GM19463 (cell line): Measurements from ENCODE around the gene PRKCE.
A peak's percentile ranks its signal among the peaks of the same experiment; 100 is the strongest.
"Not testable (repeated sequence)": the region's sequence is repeated elsewhere in the genome, so short reads cannot be mapped to it uniquely, and the experiment has no call there.

Experiments used
- ATAC-seq: cut with Tn5 transposase; IDR thresholded peaks from one replicate; pipeline ENCODE4 v1.9.1; 2021; ENCODE audit warnings: mild to moderate bottlenecking, moderate library complexity; ENCODE audit not compliant: unreplicated experiment

Gene PRKCE

DNA sequence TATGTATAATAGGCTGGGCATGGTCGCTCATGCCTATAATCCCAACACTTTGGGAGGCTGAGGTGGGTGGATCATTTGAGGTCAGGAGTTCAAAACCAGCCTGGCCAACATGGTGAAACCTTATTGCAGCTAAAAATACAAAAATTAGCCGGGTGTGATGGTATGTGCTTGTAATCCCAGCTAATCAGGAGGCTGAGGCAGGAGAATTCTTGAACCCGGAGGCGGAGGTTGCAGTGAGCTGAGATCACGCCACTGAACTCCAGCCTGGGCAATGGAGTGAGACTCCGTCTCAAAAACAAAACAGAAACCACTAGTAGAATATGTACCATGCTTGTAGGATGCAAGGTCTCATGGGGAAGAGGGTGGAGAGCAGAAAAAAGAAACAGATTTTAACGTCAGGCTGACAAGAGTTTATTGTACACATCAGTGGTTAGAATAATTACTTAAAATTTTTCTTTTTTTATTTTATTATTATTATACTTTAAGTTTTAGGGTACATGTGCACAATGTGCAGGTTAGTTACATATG lies 44.1 kb downstream of the PRKCE start:
- ATAC-seq: peak; percentile 37

DNA sequence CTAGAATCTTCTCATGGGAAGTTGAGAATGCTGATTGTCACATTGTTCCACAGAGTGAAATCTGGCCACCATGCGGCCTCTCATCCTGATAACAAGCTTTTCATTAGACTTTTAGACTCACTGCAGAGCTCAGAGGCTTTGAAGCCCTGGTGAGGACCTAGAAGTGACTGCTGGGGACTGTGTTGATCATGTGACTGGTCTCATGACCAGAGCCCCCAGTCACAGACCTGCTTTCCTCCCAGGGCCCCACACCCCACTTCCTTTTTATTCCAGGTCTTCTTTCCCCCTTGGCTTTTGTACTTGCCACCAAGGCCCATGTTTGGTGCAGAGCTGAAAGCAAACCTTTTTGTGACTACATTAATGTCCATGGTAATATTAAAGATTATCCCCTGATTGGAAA lies 45.2 kb downstream of the PRKCE start:
- no peak for ATAC-seq

DNA sequence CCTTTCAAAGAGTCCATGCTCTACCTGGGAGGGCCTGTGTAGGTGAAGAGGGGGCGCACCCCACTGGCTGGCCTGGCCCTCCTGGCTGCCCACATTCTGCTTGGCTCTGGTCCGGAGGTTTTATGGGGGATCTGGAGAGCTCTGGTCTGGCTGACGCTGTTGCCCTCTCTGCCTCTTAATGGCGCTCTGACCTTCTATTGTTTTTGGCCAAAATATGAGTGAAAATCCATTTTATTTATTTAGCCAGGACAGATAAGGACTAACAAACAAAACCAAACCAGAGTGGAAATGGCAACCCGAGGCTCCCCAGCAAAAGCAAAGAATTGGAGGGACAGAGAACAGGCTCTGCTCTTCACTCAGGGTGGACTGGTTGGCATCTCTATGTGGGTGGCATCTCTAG lies 45.7 kb downstream of the PRKCE start:
- ATAC-seq: no peak

DNA sequence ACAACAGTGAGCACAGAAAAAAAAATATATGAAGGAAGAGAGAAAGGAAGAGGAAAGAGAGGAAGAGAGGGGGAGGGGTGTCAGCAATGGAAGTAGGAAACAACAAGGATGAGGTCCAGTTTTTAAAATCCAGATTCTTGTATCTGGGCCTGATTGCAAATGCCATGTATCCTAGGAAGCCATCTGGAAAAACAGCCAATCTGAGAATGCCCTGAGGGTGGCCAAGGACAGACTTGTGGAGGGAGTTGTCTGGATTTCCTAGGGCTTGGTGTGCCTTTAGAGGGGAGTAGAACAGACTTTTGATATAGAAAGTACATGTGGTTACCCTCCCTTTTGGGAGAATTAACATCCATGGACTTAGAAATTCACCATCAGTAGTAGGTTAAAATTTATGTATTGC lies 47.1 kb downstream of the PRKCE start:
- ATAC-seq: no peak

DNA sequence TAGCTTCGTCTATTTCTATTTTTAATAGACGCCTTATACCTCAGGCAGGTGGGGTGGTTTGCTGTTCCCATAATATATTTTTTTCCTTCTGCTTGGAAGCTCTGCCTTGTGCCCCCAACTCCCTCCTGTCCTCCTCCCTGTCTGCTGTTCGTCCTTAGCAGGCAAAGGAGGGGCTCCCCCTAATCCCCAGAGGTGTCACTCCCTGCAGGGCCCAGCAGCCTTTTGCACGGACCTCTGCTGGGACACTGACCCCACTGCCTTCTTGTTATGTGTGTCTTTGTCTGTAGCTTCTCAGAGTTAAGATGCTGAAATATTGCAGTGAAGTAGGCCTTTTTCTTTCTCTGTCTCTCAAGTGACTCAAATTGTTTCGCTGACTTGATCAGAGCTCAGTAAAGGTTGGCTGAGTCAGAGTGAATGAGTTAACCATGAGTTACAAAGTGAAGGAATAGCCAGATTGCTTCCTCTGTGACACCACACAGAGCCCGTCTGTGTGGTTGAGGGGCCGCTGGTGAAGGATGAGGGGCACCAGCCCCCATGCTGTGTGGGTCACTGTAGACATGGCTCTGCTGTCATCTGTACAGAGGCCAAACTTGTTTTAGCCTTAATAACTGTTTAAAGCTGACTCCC lies 47.7 kb downstream of the PRKCE start:
- ATAC-seq: peak; percentile 80

DNA sequence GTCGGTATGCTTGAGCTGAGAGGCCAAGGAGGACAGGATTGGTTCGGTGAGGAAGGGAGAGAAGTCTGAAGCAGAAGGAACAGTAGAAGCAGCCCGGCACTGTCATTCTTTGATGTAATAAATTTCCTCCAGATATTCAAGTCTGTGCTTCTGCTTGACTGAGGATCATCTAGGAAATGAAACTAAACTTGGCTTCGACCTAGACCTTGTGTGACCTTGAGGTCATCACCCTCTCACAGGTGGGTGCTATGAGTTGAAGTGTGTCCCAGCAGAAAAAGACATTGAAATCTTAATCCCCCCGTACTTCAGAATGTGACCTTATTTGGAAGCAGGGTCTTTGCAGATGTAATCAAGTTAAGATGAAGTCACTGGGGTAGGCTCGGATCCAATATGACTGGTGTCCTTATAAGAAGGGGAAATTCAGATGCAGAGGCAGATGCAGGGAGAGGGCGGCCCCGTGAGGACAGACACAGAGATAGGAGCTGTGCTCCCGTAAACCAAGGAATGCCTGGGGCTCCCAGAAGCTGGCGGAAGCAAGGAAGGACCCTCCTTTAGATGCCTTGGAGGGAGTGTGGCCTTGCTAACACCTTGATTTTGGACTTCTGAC lies 49.0 kb downstream of the PRKCE start:
- no peak for ATAC-seq

DNA sequence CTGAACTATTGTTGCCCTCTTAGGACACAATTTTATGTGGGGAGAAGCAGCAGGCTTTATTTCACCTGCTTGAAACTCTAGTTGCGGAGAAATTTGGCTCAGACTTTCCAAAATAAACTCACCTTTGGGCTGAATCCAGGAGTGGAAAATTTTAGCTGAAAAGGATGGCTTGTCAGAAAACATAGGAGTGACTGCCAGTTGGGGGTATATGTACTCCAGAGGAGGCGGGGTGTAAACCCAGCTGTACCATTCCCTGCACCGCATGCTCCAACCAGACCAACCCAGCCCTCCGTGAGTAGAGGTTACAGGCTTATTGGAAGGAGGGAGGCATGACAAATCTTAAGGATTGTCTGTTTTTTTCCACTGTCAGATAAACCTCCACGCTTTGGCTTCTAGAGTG lies 53.8 kb downstream of the PRKCE start:
- ATAC-seq: no peak

DNA sequence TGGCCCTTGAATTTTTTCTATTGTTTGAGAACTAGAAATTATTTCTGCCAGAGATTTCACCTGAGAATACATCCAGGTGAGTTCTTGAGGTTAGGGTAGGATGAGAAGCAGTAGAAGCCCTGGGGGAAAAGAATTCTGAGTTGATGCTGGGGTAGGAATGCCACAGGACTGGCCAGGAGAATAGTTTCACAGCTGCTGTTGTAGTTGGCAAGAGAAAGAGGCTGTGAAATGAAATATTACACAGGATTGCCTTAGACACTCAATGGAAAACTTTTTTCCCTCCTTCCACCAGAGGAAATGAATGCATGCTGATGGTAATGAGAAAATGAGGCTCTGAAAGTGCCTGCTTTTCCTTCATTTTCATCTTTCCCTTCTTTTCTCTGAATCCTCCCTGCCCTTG lies 54.6 kb downstream of the PRKCE start:
- no peak for ATAC-seq

DNA sequence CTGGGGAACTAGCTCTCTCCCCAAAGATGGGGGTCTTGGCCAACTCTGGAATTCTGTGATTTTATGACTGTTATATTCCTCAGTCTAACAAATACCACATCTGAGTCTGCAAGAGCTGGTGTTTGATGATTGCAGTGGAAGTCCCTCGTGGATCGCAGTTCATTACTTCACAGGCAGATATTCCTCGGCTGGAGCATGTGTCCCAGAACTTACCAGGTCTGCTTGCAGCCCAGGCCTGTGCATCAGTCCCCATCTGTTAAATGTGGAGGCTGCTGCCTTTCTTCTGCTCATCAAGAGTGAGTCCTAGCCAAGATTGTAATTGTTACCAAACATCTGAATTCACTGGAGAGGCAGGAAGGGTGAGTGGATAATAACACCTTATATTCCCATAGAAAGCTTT lies 55.5 kb downstream of the PRKCE start:
- no peak for ATAC-seq

DNA sequence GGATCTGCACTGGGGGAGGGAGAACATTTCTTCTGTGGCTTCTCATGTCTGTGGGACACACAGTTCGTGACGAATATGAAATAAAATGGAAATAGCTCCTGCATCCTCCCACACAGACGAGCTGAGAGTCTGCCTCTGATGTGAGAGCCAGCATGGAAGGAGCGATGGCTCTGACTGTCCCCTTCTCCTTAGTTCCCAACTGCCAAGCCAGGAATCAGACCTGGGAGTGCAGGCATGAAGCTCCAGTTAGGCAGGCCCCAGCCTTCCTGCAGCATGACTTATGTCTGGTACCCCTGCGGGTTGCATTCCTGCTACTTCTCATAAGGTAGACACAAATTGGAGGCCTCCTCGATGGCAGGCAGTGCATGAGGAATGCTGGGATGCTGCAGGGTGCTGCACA lies 56.2 kb downstream of the PRKCE start:
- ATAC-seq: no peak

DNA sequence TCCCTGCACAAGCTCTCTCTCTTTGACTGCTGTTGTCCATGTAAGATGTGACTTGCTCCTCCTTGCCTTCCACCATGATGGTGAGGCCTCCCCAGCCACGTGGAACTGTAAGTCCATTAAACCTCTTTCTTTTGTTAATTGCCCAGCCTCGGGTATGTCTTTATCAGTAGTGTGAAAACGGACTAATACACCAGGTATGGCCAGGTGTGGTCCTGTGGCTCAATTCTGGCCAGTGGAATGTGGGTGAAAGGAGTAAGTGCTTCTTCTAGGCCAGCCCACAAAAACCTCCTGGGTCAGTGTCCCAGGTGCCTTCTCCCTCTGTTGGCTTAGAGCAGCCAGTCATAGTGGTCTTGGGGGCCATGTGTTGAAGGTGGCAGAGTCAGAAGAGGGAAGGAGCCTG lies 57.0 kb downstream of the PRKCE start:
- ATAC-seq: no peak

DNA sequence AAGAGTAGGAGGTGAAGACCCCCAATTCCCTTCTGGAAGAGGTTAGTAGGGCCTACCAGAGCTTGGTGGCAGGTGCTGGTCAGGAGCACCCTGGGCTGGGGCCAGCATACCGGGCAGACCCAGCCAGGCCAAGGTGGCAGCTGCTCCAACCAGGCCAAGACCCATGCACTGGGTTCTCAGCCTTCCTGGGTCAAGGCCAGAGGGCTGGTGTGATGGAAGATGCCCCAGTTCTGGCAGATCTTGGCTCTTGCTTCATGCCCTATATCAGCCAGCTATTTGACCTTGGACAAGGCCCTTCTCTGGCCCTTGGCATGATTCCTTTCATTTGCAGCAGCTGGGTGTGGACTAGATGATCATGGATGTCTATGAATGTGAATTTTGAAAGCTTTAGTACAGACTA lies 57.7 kb downstream of the PRKCE start:
- no peak for ATAC-seq

DNA sequence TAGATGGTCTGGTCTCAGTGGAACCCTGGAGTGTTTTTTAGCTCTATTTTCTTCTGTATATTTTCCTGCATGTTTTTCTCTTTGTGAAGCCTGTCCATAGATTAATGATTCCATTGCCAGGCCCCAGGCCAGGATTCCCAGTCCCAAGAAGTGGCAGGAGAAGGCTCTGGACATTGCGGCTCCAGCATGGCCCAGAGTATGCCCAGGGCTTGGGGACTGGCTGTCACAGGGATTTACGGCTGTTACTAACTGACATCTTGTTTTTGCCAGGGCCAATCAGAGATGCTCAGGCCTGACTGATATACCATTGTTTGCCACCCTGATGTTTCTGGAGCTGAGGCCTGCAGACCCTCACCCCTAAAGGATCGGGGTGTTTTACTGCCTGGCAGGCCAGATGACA lies 59.0 kb downstream of the PRKCE start:
- no peak for ATAC-seq

DNA sequence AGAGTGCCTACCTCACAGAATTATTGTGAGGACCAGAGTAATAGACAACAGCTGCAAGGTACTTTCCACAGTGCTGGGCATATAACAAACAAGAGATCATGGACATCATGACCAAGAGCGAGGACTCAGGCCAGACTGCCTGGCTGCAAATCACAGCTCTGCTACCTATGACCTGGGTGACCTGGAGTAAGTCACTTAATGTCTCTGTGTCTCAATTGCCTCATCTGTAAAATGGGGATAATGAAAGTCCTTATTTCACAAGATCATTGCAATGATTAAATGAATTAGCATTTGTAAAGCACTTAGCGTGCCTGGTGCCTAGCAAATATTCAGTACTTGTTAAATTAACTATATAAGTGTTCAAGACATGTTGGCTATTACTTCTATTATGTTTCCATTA lies 59.7 kb downstream of the PRKCE start:
- ATAC-seq: no peak

DNA sequence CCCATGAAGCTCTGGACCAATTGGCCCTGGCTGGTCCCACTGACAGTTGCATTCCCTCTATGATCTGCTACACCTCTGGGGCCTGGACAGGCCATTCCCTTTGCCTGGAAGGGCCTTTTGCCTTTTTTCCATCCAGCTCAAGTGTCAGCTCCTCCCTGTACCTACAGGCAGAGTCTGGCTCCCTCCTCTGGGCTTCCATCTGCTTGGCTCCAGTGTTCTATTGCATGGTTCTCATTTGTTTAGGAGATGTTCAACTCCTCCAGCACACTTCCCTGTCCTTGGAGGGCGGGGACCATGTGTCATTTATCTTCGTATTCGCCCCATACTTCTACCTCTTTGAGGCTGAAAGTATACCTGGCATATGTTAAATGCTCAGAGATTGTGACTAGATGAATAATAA lies 61.1 kb downstream of the PRKCE start:
- ATAC-seq: no peak

DNA sequence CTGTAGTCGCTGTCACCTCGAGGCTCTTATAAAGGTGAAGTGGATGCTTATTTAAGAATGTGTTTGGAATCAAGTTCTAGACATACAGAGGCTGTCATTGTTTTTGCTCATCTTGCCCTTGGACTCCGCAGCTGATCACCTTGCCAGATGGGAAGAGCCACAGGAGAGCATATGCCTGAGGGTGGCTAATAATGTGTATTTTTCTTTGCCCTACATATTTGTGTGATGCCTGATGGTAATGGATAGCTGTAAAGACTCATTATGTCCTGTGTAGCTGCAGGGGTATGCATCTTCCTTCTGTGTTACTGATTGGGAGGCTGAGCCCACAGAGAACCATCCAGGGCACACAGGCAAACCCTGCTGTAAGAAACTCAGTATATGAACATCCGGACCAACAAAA lies 61.7 kb downstream of the PRKCE start:
- no peak for ATAC-seq

DNA sequence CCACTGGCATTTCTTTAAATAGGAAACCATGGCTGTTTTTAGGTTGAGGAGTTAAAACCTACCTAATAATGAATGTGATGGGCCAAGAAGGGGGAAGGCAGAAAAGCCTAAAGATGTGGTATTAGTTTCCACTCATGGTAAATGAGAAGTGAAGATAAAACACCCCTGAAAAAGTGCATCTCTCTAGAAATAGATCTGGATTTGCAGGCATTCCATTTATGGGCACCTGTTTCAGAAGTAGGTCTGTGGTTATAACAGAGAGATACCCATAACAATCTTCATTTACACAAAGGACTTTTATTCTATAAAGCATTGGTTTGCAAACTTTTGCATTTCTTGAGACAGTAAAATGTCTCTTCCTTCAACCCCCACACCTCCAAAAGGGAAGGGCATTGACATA lies 62.1 kb downstream of the PRKCE start:
- no peak for ATAC-seq

DNA sequence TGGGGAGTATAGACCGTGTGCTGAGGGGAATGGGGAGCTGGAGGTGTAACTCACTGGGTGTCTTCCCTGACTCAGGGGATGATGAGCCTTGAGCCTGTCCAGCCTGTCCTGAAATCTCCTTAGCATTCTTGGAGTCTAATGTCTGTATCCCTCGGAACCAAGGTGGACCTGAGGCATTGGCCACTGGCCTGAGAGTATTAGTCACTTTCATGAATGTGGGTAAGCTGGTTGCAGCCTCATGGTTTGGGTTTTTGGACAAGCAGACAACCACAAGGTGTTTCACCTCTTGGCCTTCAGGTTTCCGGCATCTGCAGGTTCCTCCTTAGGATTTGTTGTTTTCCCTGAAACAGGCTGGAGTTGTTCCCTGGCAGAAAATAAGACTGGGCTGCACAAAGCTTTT lies 63.2 kb downstream of the PRKCE start:
- ATAC-seq: no peak

DNA sequence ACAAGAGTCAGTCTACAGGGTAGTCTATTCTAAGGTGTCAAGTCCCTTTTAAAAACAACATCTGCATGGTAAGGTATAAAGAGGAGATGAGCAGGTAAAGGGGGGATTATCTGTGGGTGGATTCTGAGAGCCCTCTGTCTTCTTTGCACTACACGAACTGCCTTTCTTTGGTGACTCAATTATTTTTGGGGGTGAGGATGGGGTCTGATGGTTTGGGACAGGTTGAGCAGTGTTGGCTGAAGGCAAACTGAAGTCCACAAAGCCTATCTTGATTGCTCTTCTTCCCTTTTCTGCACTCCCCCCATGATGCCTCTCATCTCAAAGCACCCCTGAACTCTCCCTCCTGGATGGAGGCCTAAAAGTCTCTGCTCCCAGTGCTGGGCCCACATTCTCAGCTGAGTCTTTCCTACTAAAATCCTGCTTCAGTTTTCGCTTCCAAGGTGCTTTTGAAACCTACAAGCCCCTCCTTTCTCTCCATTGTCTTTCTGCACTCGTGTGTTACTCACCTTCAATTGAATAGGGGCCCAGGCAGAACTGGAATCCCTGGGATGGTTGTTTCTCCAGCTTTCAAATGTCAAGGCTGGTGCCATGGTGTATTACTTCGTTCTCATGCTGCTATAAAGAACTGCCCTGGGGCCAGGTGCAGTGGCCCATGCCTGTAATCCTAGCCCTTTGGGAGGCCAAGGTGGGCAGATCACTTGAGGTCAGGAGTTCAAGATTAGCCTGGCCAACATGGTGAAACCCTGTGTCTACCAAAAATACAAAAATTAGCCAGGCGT lies 64.3 kb downstream of the PRKCE start:
- ATAC-seq: no peak

DNA sequence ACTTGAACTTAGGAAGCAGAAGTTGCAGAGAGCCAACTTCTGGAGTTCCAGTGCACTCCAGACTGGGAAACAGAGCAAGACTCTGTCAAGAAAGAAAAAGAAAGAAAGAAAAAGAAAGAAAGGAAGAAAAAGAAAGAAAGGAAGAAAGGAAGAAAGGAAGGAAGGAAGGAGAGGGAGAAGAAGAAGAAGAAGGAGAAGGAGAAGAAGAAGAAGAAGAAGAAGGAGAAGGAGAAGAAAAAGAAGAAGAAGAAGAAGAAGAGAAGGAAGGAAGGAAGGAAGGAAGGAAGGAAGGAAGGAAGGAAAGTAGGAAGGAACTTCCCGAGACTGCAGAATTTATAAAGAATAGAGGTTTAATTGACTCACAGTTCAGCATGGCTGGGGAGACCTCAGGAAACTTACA lies 65.0 kb downstream of the PRKCE start:
- not testable (repeated sequence) for ATAC-seq

DNA sequence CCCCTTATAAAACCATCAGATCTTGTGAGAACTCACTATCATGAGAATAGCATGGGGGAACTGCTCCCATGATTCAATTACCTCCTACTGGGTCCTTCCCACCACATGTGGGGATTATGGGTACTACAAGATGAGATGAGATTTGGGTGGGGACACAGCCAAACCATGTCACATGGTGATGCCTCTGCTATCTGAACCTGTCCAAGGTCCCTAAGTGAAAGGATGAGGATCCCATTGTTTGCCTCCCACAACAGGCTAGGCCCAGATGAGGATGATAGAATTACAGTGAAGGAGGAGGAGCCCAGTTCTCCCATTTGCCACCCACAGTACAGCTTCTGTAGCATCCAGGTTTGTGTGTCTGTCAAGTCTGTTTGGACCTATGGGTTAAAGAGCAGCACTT lies 65.4 kb downstream of the PRKCE start:
- ATAC-seq: no peak

DNA sequence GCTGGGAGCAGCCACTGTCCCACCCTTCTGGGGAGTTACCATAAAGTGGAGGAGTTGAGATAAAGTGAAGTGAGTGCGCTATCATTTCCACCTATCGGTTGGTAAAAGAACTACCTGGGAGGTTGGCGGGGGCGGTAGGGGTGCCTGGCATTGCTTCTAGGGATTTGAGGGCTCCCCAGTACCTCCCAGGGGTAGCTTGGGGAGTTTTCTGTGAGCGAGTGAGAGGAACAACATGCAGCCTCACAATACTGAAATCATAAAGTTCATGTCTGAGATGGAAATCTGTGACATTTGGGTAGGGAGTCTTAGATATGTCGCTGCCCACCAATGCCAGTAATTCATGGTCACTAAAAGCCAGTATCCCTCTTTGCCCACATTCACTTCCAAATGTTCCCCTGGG lies 68.7 kb downstream of the PRKCE start:
- ATAC-seq: no peak
